A375 (cell line): ENCODE results near the gene PRKAB2. TPM values are rescaled to one million over a fixed set of nuclear protein-coding genes. Genes with fewer than 3 reads are reported as not detected.

Experiments used
- total RNA-seq: library from RNA; depleted of rRNA; stranded (reverse); fragments of >200 nt; shearing (Covaris generic); gene quantifications from 2 replicates; pipeline ENCODE4 v1.2.3, GENCODE V29; 2014; rRNA removed

PRKAB2 gene
- 19.4 and 21.4 TPM in 2 replicates for total RNA-seq

GRCh38 chr1:147172168-147173016 lies at the start of gene PRKAB2:
TSS of gene PRKAB2 (minus strand) at chr1:147172470. CDS start at chr1:147172144, 326 bp downstream.

Other genes starting within 250 kb of the PRKAB2 start
- 5.9 and 8.8 TPM in 2 replicates for gene NBPF12, start 234.1 kb downstream of the PRKAB2 start, total RNA-seq
- 0.29 and 0.53 TPM in 2 replicates for gene FMO5, start 52.9 kb upstream of the PRKAB2 start, total RNA-seq
- 49.8 and 58.0 TPM in 2 replicates for gene CHD1L, start 70.2 kb upstream of the PRKAB2 start, total RNA-seq